Amniotic epithelial cell (primary cell): ENCODE results near the gene FAM107B.
A peak's percentile ranks its signal among the peaks of the same experiment; 100 is the strongest.
"Not testable (repeated sequence)": the region's sequence is repeated elsewhere in the genome, so short reads cannot be mapped to it uniquely, and the experiment has no call there.

Experiments used
- DNase-seq: peaks from one replicate; pipeline ENCODE4 v3.0.0-alpha.2; 2010; ENCODE audit warnings: low read depth

Gene FAM107B

DNA sequence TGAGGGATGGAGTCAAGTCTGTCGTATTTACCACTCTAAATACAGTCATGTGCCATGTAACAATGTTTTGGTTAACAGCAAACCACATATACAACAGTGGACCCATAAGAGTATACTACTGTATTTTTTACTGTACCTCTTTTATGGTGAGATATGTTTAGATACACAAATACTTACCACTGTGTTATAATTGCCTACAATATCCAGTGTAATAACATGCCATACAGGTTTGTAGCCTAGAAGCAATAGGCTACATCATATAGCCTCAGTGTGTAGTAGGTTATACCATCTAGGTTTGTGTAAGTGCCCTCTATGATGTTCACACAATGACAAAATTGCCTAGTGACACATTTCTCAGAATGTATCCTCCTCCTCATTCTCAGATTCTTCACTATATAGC lies 110.4 kb downstream of the FAM107B start:
- DNase-seq: no peak

DNA sequence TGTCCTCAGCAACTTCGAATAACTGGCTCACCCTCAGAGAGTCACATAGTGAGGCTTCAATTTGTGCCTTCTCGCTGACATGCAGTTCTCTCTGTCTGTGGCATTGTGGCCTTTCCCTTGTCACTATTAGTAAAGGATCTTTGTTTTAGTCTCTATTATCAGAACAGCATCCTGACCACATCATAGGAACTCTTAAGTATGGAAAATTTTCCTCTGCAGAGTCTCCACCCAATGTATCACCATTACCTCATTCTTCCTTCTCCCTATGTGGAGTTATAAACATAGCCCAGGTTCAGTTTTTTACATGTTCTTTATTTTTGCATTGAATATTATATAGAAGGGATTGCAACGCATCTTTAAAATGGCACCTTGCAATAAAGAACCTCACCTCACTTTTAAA lies 112.9 kb downstream of the FAM107B start:
- DNase-seq: no peak

- no peak for DNase-seq
Measured at GRCh38 chr10:14660831-14661230, 113.9 kb downstream of the FAM107B start.

- DNase-seq: no peak
Measured at GRCh38 chr10:14659626-14660196, 115.0 kb downstream of the FAM107B start.

DNA sequence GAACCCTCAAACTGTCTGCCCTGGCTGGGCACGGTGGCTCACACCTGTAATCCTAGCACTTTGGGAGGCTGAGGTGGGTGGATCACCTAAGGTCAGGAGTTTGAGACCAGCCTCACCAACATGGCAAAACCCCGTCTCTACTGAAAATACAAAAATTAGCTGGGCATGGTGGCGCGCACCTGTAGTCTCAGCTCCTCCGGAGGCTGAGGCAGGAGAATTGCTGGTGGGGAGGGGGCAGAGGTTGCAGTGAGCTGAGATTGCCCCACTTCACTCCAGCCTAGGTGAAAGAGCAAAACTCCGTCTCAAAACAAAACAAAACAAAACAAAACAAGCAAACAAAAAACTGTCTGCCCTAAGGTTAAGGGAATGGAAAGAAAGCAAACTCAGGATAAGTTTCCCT lies 115.6 kb downstream of the FAM107B start:
- DNase-seq: not testable (repeated sequence)

DNA sequence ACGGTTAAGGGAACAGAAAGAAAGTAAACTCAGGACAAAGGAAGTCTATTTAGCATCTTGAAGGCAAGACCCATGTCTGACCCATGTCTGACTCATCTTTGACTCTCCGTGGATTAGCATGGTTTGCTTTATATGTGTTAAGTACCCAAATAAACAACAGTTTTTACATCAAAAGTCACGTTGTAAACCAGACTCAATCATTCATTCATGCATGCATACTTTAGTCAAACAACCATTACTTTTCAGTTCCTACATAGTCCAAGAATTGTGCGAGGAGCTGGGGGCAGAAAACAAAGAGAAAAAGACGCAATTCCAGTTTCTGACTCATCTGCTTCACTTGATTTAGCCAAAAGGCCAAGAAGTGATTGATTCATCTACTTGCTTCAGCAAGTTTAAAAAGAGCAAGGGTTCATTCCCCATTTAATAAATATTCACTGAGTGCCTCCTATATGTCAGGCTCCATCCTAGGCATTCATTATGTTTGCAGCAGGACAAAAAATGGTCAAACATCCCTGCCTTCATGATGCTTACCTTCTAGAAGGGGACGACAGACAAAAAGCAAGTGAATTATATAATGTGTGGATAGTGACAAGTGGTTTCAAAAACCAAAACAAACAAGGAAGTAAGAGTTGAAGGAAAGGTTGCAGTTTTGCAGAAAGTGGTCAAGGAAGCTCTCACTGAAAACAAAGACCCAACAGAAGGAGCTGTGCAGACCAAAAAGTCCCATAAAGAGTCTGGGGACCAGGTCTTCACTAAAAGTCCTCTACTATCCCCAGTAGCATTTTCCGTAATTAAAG lies 116.2 kb downstream of the FAM107B start:
- DNase-seq: peak; percentile 77

DNA sequence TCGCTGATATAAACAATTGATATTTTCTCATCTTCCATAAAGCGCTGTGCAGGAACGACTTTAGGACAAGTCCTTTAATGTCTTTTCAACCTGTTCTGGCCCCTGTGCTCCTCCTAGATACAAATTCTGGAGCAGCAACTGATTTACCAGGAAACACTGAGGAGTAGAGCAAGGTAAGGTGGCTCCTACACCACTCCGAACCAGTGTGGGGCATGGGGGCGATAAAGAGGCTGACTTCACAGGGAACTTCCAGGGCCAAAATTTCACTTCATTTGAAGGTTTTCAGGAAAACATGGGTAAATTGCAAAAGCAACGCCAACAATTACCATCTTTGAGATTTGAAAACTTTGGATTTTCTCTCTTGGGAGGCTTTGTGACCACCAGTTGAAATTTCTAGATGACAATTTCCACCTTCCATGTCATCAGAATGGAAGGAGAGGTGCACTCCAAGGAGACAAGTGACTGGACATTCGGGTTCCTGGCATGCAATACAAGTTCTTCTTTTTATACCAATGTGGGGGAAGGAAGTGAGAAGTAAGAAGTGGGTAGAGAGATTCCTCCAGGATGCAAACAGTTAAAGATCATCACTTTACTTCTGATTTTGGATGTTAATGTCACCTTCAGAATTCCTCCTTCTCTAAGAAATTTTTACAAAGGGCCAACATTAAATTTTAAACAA lies 118.5 kb downstream of the FAM107B start:
- DNase-seq: no peak

DNA sequence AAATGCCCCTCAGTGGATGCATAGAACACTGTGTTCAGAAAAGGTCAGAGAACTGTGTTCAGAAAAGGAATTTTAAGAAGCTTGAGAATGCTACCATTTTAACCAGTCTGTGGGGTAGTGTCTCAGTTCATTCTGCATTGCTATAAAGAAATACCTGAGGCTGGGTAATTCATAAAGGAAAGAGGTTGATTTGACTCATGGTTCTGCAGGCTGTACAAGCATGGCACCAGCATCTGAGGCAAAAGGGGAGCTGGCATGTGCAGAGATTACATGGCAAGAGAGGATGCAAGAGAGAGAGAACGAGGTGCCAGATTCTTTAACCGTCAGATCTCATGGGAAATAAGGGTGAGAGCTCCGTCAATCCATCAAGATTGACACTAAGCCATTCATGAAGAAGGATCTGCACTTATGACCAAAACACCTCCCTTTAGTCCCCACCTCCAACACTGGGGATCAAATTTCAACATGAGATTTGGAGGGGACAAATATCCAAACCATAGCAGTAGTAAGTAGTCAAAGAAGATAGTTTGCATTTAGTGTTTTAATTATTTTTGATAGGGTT lies 119.8 kb downstream of the FAM107B start:
- DNase-seq: no peak

DNA sequence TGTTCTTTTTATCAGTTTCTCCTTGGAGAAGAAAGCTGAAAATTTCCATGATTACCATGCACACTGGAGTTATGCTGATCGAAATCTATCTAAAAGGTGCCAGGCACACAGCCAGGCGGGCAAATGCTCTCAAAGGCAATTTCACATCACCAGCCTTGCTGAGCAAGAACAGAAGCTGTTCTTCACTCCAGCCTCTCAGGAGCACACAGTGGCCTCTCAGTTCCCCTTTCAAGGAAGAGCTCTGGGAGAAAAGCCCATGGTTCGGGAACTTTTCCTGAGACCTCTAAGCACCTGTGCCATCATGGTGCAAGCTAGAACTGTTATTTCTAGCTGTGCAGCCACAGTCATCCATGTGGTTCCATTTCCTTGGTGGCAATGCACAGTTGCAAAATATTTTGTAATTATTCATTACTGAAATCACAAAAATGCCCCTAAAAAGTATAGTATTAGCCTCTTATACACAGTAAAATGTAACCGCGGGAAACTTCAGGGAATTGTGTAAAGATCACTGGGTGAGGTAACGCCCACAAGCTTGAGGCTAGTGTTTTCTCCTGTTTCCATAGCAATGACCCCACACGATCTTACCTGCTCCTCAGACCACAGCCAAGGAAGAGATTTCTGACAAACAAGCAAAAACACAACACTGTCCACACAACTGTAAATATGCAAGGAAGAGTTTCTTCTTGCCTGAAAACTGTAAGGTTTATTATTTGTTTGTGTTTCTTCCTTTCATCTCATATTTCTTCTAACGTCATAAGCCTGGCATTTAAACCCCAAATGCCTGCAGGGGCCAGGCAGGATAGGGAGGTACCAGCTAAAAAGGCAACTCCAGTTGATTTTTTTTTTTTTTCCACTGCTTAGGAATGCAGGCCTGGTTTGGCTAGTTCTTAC lies 121.2 kb downstream of the FAM107B start:
- DNase-seq: peak; percentile 93

GRCh38 chr10:14652816-14653215 lies 121.9 kb downstream of the FAM107B start:
- DNase-seq: no peak

DNA sequence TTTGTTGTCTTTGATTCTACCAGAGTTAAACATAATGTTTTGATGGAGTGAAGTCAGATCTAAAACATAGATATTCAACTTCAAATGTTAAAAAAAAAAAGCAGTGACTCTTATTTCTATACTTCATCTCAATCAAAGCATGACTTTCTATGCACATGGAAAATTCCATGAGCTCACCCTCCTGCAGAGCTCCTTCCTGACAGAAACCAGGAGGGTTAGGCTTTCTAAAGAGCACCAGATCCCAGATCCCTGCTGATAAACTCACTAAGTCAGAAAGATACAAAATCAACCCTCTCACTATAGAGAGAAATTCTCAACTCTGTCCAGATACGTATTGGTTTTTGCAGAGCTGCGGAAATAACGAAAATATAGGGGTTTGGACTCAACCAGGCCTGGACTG lies 122.6 kb downstream of the FAM107B start:
- peak; percentile 60 for DNase-seq

- no peak for DNase-seq
Measured at GRCh38 chr10:14649739-14650138, 125.0 kb downstream of the FAM107B start.

GRCh38 chr10:14648946-14649345 lies 125.8 kb downstream of the FAM107B start:
- DNase-seq: no peak

DNA sequence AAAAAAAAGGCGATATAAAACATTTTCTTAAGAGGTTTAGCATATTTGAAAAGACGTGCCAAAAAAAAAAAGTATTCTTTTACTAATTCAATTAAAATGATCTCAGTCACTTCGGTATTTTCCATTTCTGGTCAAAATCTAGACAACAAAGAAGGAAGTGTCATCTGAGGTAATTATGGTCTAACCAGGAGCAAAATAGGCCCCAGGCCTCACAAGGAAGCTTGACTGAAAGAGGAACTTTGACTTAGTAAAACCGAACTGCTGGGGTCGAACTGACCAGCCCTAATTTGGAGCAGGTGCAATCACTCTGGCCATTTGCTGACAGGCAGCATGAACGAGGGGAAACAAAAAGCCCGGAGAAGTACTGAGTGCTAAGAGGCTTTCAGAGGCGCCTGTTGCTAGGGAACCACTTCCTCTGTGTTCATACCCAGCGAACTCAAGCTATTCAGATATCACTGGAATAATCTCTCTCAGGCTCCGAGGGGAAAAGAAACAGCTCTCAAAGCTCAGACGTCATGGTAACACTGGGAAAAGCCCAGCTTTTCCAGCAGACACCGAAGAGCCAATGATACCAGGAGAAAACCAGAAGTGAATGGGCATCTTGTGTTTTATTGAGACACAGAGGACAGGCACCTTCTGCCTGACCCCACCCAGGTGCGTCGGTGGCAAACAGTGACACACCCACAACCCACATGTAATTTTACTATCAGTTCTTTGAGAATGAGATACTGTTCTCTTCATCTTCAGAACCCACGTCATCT lies 126.5 kb downstream of the FAM107B start:
- peak; percentile 80 for DNase-seq

DNA sequence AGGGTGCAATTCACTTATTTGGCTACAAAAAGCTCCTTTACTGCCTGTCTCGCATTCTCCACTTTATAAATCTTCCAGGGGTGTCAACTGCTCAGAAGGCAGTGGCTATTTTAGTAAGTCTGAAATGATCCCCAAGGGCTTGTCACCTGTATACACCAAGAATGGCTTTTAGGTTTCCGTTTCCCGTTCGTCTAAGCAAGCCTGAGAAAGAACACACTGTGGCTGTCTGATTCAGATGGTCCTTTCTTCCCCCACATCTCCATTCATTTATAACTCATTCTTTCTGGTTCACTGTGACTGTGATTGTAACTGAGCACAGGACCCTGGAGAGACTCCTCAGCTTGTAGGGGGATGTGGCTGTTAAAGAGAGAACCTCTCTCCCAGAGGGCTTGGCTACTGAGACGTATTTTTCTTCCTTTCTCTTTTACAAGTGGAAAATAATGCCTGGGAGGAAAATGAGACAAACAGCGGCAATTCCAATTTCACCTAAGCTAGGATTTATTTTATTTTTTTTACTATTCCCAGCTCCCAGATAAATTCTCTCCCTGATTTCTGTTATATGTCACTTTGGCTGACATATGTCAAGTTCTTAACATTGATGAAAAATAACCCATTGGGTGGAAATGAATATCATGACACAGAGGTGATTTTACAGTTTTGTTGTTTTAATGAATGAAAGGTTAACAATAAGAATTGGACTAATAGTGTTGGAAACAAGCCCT lies 129.3 kb downstream of the FAM107B start:
- DNase-seq: no peak

- DNase-seq: no peak
Measured at GRCh38 chr10:14639637-14640036, 135.1 kb downstream of the FAM107B start.

GRCh38 chr10:14635043-14635710 lies 139.5 kb downstream of the FAM107B start:
- DNase-seq: no peak

GRCh38 chr10:14634572-14634971 lies 140.1 kb downstream of the FAM107B start:
- not testable (repeated sequence) for DNase-seq

GRCh38 chr10:14625765-14626525 lies 148.8 kb downstream of the FAM107B start:
- DNase-seq: no peak
